Panc1 (cell line): Measurements from ENCODE around the gene RBBP7. TPM values are rescaled to one million over a fixed set of nuclear protein-coding genes. Genes with fewer than 3 reads are reported as not detected.

Source experiments
- ATAC-seq: fragments of 200-7000 bp; cut with Tn5 transposase; 2 replicates; pipeline ENCODE4 v1.9.1; 2020; ENCODE audit warnings: mild to moderate bottlenecking, moderate library complexity
- BruUV-seq: library from RNA; stranded (reverse); fragments of 400-500 nt; replicated peaks from 2 replicates; lab custom pipeline; 2021; lab: Mats Ljungman, UMichigan
- CTCF ChIA-PET: fragments of 300-600 bp; sonication (Branson Sonifier 250); formaldehyde crosslinking; loops from one replicate; lab custom pipeline; 2022; ENCODE audit warnings: antibody characterized with exemption; lab: Charles Lee
- POLR2A ChIA-PET: fragments of 300-600 bp; sonication (Branson Sonifier 250); formaldehyde crosslinking; loops from one replicate; lab custom pipeline; 2022; ENCODE audit warnings: antibody characterized with exemption; lab: Charles Lee
- DNase-seq: peaks from one replicate; pipeline ENCODE4 v3.0.0-alpha.2; 2010; ENCODE audit warnings: low read depth, low spot score
- H3K27ac ChIP-seq: 2 replicates; pipeline ENCODE4 v1.5.1; 2011; ENCODE audit warnings: mild to moderate bottlenecking, low read length, inconsistent platforms
- H3K27me3 ChIP-seq: fragments of 200-500 bp; sonication (Bioruptor generic); 2 replicates; pipeline ENCODE4 v1.6.0; 2014; ENCODE audit warnings: low read length, inconsistent platforms; ENCODE audit not compliant: control insufficient read depth, insufficient read depth
- H3K36me3 ChIP-seq: fragments of 200-500 bp; sonication (Bioruptor generic); 2 replicates; pipeline ENCODE4 v1.5.1; 2014; ENCODE audit warnings: inconsistent platforms, mild to moderate bottlenecking, low read length, moderate library complexity; ENCODE audit not compliant: control insufficient read depth, insufficient read depth
- H3K4me1 ChIP-seq: 2 replicates; pipeline ENCODE4 v1.5.1; 2011; ENCODE audit warnings: inconsistent platforms, mild to moderate bottlenecking, low read length, moderate library complexity; ENCODE audit not compliant: control insufficient read depth, insufficient read depth
- H3K4me3 ChIP-seq, 2 experiments: 2 replicates each; pipeline ENCODE4 v1.5.1; 2011 to 2012; ENCODE audit warnings: low read depth in 2 of 2, low read length in 2 of 2, mild to moderate bottlenecking in 2 of 2, inconsistent platforms in 1 of 2, moderate library complexity in 1 of 2
- H3K9me3 ChIP-seq: fragments of 200-500 bp; sonication (Bioruptor generic); 2 replicates; pipeline ENCODE4 v1.5.1; 2014; ENCODE audit warnings: low read depth, mild to moderate bottlenecking, inconsistent platforms, low read length, moderate library complexity; ENCODE audit not compliant: control insufficient read depth, insufficient read depth
- POLR2AphosphoS5 ChIP-seq: IDR thresholded peaks from 2 replicates; pipeline ENCODE4 v1.6.1; 2012; ENCODE audit warnings: mild to moderate bottlenecking, low read depth, low read length, moderate library complexity
- SIN3A ChIP-seq: IDR thresholded peaks from 2 replicates; pipeline ENCODE4 v1.6.1; 2012; ENCODE audit warnings: low read depth, mild to moderate bottlenecking, low read length, moderate library complexity, borderline replicate concordance; ENCODE audit not compliant: insufficient read depth
- TCF7L2 ChIP-seq: IDR thresholded peaks from 2 replicates; pipeline ENCODE4 v1.6.1; 2011; ENCODE audit warnings: mild to moderate bottlenecking, low read depth, low read length, inconsistent platforms
- in situ Hi-C: cut with HindIII; loops from 2 replicates; pipeline ENCODE4 v1.10.0; 2016; ENCODE audit warnings: low sequenced_read_pairs, low pct_unique_long_range_greater_than_20kb
- intact Hi-C: fragments of 100-400 bp; cut with micrococcal nuclease; formaldehyde crosslinking; loops from one replicate; pipeline ENCODE4 v1.10.0; 2022; ENCODE audit not compliant: unreplicated experiment
- total RNA-seq: library from RNA; stranded (reverse); gene quantifications from one replicate; pipeline ENCODE4 v1.2.1, GENCODE V29; 2021; ENCODE audit not compliant: unreplicated experiment
- TF ChIP-seq, protein P1 (sequence below): fragments of 450-650 bp; IDR thresholded peaks from 2 replicates; pipeline ENCODE4 v1.5.1; 2017; ENCODE audit warnings: mild to moderate bottlenecking
- TF ChIP-seq, protein P2 (sequence below), 2 experiments: IDR thresholded peaks; 2 replicates each; pipeline ENCODE4 v1.6.1; 2011 to 2012; ENCODE audit warnings: low read depth in 2 of 2, control low read depth in 1 of 2, low read length in 1 of 2, mild to moderate bottlenecking in 1 of 2, moderate library complexity in 1 of 2; ENCODE audit not compliant: insufficient read depth in 1 of 2

RBBP7 gene
- total RNA-seq, 1 experiment from 2014 or later, result 95.8 TPM

DNA sequence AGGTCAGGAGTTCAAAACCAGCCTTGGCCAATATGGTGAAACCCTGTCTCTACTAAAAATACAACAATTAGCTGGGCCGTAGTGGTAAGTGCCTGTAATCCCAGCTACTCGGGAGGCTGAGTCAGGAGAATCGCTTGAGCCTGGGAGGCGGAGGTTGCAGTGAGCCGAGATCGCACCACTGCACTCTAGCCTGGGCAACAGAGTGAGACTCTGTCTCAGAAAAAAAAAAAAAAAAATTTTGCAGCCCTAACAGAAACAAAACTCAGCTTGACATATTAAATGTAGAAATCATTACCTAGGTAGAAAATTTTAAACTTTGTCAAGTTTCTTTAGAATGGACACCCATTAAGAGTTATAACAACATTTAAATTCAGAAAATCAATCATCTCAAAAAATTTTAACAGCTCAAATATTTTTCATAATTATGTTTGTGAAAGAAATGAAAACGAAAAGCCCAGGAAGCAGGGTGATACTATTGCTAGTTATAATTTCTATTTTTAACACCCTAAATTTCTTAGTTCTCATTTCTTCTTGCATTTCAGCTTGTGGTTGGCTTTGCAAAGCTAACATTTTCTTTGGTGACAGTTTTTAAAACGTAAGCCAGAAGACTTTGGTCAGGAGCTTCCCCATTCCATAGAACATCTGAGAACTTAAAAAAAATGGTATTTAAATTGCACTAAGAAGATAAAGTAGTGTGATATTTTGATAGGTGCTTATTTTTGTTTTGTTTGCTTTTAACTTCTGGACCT lies 33.3 kb upstream of the RBBP7 start:
- DNase-seq (no peak), ATAC-seq (no peak)
- Histone ChIP-seq H3K36me3 (no peaks in the 10 kb centered on the region), H3K9me3 (no peaks in the 10 kb centered on the region), H3K4me1 (no peaks in the 10 kb centered on the region), H3K27me3 (no peaks in the 10 kb centered on the region), H3K27ac (no peak overlapping the region), H3K4me3 (no peak overlapping the region)
- in situ Hi-C loops, result no loop called here
- TF ChIP-seq, protein P1, sequence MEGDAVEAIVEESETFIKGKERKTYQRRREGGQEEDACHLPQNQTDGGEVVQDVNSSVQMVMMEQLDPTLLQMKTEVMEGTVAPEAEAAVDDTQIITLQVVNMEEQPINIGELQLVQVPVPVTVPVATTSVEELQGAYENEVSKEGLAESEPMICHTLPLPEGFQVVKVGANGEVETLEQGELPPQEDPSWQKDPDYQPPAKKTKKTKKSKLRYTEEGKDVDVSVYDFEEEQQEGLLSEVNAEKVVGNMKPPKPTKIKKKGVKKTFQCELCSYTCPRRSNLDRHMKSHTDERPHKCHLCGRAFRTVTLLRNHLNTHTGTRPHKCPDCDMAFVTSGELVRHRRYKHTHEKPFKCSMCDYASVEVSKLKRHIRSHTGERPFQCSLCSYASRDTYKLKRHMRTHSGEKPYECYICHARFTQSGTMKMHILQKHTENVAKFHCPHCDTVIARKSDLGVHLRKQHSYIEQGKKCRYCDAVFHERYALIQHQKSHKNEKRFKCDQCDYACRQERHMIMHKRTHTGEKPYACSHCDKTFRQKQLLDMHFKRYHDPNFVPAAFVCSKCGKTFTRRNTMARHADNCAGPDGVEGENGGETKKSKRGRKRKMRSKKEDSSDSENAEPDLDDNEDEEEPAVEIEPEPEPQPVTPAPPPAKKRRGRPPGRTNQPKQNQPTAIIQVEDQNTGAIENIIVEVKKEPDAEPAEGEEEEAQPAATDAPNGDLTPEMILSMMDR, result no peak
- no peak for TF ChIP-seq POLR2AphosphoS5
- TF ChIP-seq, protein P2, sequence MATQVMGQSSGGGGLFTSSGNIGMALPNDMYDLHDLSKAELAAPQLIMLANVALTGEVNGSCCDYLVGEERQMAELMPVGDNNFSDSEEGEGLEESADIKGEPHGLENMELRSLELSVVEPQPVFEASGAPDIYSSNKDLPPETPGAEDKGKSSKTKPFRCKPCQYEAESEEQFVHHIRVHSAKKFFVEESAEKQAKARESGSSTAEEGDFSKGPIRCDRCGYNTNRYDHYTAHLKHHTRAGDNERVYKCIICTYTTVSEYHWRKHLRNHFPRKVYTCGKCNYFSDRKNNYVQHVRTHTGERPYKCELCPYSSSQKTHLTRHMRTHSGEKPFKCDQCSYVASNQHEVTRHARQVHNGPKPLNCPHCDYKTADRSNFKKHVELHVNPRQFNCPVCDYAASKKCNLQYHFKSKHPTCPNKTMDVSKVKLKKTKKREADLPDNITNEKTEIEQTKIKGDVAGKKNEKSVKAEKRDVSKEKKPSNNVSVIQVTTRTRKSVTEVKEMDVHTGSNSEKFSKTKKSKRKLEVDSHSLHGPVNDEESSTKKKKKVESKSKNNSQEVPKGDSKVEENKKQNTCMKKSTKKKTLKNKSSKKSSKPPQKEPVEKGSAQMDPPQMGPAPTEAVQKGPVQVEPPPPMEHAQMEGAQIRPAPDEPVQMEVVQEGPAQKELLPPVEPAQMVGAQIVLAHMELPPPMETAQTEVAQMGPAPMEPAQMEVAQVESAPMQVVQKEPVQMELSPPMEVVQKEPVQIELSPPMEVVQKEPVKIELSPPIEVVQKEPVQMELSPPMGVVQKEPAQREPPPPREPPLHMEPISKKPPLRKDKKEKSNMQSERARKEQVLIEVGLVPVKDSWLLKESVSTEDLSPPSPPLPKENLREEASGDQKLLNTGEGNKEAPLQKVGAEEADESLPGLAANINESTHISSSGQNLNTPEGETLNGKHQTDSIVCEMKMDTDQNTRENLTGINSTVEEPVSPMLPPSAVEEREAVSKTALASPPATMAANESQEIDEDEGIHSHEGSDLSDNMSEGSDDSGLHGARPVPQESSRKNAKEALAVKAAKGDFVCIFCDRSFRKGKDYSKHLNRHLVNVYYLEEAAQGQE (IDR thresholded peaks at IDR 0.05; ENCODE audit: insufficient read depth in 1 of 2, low read depth in 2 of 2, low read length in 1 of 2), result no peak
- no peak for TF ChIP-seq SIN3A
- TF ChIP-seq TCF7L2, result no peak
- intact Hi-C loops, result no loop called here
- POLR2A ChIA-PET, result interaction anchor here (0.7 kb wide), 1 partner anchor 132 kb away, joined by 3 read pairs; no protein-coding TSS in a partner anchor
- CTCF ChIA-PET, result interaction anchor here (1.3 kb wide), 1 partner anchor 13 kb away, joined by 4 read pairs; no protein-coding TSS in a partner anchor
- BruUV-seq, result no TSS peak

DNA sequence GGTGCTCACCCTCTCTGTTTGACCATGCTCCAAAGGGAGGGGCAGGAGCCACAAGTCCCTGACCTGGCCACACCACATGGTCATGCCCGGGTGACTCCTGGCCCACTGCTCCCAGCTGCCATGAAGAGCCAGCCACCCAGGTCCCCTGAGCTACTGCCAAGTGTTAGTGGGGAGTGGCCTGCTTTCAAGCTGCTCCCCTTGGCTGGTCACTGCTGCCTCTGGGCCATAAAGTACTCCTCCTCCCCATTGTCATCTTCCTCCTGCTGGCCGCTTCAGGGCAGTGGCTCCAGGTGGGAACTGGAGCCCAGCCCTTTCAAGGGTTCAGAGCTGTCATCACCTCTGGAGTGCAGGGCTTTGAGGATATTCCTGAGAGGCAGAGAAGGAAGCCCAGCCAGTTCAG lies 27.3 kb upstream of the RBBP7 start:
- no peaks in the 10 kb centered on the region for H3K27me3 ChIP-seq
- ChIA-PET POLR2A (no interaction called here), CTCF (no interaction called here)
- H3K36me3 ChIP-seq, result no peaks in the 10 kb centered on the region
- in situ Hi-C loops (no loop called here), intact Hi-C loops (no loop called here)
- H3K4me3 ChIP-seq, result no peak overlapping the region
- TF ChIP-seq, protein P1, result no peak
- no peak for TF ChIP-seq SIN3A
- TF ChIP-seq, protein P2 (IDR thresholded peaks at IDR 0.05; ENCODE audit: insufficient read depth in 1 of 2, low read depth in 2 of 2, low read length in 1 of 2), result no peak
- TF ChIP-seq POLR2AphosphoS5, result no peak
- no peak for TF ChIP-seq TCF7L2
- H3K27ac ChIP-seq, result no peak overlapping the region
- no peaks in the 10 kb centered on the region for H3K4me1 ChIP-seq
- ATAC-seq, result no peak
- no TSS peak for BruUV-seq
- H3K9me3 ChIP-seq, result no peaks in the 10 kb centered on the region
- no peak for DNase-seq
